NCI-H2107 (cell line): Measurements from ENCODE around the gene TMEM178B.
"Not testable (repeated sequence)": the region's sequence is repeated elsewhere in the genome, so short reads cannot be mapped to it uniquely, and the experiment has no call there.

ENCODE experiments used
- DNase-seq: peaks from one replicate; lab custom pipeline; 2025; lab: John Stamatoyannopoulos, UW

The TMEM178B gene

GRCh38 chr7:141144921-141145629 lies 71.2 kb downstream of the TMEM178B start:
- DNase-seq, result no peak

DNA sequence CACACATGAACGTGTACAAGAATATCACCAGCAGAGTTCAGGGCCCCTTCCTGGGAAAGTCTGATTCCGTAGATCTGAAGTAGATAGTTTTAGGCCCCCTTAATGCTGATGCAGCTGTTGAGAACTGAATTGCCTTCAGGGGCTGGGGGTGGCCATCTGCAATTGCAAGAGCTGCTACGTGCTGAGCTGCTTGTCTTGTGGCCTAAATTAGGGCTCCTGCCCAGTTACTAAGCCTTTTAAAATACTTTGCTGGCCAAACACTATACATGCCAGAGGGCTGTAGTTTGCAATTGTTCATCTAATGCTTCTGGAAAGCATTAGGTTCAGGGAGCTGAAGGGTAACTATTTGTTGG lies 71.7 kb downstream of the TMEM178B start:
- no peak for DNase-seq

- DNase-seq, result no peak
Observed at GRCh38 chr7:141147482-141147881, 73.6 kb downstream of the TMEM178B start.

- no peak for DNase-seq
Observed at GRCh38 chr7:141150465-141150864, 76.6 kb downstream of the TMEM178B start.

GRCh38 chr7:141151746-141152145 lies 77.9 kb downstream of the TMEM178B start:
- no peak for DNase-seq

GRCh38 chr7:141153231-141153630 lies 79.4 kb downstream of the TMEM178B start:
- DNase-seq, result no peak

- DNase-seq, result no peak
Observed at GRCh38 chr7:141154131-141154732, 80.4 kb downstream of the TMEM178B start.

DNA sequence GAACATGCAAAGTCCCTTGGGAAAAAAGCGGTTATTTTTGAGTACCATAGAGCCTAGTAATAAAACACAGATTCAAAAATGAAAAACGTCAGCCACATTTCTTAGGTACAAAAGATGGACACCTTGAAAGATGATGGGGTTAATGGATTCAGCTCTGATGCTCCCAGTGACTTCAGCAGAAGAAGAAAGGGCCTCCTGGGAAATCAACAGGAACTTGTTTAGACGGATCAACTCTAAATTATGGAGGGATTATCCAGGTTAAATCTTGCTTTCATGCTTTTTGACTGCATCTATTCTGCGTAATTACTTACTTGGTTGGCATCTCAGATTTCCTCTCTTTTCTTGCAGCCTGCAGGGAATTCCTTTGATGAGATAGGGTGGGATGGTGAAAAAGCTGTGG lies 82.5 kb downstream of the TMEM178B start:
- no peak for DNase-seq

- DNase-seq, result no peak
Observed at GRCh38 chr7:141157138-141157765, 83.4 kb downstream of the TMEM178B start.

- no peak for DNase-seq
Observed at GRCh38 chr7:141158561-141158960, 84.7 kb downstream of the TMEM178B start.

GRCh38 chr7:141160246-141160860 lies 86.5 kb downstream of the TMEM178B start:
- no peak for DNase-seq

DNA sequence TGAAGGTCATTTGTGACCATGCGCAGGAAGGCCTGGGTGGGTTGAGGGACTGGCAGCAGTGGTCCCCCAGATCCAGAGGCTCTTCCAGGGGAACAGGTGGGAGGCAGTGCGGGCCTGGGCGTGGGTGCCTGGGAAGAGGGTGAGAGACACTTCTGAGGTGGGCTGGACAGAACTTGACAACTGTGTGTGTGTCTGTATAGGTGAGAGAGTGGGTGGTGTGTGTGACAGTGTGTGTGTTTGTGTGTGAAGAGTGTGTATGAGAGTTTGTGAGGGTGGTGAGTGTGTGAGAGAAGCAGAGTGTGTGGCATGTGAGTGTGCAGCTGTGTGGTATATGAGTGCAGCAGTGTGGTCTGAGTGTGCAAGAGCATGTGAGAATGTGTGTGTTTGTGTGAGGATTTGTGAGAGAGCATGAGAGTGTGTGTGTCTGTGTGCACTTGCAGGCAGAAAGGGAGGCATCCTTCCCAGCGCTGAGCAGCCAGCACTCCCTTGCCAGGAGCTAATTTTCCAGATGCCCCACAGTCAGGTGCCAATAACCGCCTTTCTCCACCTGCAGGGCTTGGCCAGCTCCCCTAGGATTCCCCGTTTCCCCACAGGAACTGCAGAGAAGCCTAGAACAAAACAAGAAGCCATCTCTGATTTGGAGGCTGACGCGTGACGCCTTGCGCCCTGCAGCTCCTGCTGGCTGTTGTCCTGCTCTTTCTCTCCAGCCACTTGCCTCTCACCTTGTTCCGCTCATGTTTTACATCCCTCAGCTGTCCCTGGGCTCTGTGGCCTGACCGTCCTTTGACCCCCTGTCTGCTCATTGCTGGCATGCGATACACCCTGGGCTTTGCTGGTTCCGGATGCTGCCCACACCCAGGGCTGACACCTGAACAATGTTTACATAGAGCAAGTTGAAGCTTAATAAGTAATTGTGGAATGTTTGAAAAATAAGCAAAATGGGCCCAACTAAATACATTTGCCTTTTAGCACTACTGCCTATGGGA lies 88.0 kb downstream of the TMEM178B start:
- DNase-seq, result no peak

GRCh38 chr7:141165521-141165920 lies 91.7 kb downstream of the TMEM178B start:
- no peak for DNase-seq

- DNase-seq, result no peak
Observed at GRCh38 chr7:141166926-141167325, 93.1 kb downstream of the TMEM178B start.

DNA sequence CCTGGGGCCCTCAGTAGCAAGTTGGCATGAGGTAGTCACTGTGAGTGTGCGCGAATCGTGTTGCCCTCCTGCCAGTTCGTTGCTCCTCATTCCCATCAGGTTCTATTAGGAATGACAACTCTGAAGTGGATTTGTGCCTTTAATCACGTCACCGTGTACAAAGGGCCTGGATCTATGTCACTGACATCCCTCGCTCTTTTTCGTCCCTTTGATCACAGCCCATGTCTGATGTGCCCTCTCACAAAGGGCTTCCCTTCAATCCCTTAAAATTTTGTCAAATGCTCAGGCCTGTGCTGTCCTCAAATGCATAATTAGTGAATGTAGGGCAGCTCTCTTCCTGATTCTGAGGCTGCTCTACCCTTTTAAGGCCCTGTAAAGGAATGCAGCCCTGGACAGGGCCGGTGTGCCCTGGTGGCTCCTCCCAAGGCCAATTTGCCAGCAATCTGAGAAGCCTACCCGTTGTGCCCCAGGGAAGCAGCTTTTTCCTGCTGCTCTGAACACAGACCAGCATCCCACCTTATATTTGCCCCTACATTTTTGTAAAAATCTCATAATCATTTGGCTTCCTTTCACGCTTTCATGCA lies 93.6 kb downstream of the TMEM178B start:
- DNase-seq, result no peak

- DNase-seq, result not testable (repeated sequence)
Observed at GRCh38 chr7:141169157-141169556, 95.3 kb downstream of the TMEM178B start.

- DNase-seq, result not testable (repeated sequence)
Observed at GRCh38 chr7:141175728-141176127, 101.9 kb downstream of the TMEM178B start.

GRCh38 chr7:141177120-141177519 lies 103.3 kb downstream of the TMEM178B start:
- DNase-seq, result not testable (repeated sequence)

DNA sequence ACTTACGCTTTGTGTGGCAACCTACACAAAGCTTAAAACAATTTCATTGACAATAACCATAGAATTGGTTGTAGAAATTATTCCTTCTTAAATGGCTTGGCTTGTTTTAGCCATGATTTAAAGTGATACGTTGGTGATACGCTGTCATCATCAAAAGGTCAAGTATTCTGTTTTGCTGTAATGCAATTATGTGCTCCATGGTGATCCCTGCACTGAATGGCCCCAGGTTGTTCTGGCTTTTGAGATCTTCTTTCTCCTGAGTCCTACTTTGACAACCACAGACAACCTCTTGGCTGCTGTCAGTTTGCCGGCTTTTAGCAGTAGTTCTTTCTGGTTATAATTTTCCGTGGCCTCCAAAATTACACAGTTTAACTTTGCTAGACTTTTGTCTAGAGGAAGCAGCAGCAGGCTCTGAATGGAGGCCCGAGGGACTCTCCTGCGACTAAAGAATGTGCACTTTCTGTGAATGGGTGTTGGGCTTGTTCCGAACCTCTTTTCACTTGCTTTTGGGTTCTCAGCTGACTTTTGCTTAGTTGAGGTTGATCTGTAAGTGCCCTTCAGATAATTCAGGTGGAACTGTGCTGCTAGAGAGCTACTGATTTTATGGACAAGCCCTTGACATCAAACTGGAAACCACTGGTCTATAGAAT lies 104.7 kb downstream of the TMEM178B start:
- DNase-seq, result no peak

DNA sequence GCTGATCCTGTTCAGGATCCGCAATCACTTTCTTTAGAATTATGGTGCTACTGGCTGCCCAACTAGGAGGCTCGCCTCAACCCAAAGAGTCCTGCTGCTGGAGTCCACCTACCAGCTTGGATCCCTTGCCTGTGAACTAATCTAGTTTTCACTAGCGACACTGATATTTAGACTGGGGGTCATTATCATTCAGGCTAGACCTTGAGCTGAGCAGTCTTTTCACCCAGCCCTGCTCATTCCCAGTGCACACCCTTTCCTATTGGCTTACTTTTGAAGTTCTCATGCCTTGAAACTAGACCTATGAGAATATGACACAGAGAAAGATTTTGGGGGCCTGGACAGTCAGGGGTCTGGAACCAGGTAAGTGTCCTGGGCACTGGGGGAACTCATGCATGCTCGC lies 107.9 kb downstream of the TMEM178B start:
- DNase-seq, result no peak
